ENCODE results near the gene MED9. TPM values are rescaled to one million over a fixed set of nuclear protein-coding genes. Genes with fewer than 3 reads are reported as not detected.

The MED9 gene
- polyA plus RNA-seq, 1 of the 3 experiments (the other 2 are of a cell fraction): 10.1 TPM

DNA sequence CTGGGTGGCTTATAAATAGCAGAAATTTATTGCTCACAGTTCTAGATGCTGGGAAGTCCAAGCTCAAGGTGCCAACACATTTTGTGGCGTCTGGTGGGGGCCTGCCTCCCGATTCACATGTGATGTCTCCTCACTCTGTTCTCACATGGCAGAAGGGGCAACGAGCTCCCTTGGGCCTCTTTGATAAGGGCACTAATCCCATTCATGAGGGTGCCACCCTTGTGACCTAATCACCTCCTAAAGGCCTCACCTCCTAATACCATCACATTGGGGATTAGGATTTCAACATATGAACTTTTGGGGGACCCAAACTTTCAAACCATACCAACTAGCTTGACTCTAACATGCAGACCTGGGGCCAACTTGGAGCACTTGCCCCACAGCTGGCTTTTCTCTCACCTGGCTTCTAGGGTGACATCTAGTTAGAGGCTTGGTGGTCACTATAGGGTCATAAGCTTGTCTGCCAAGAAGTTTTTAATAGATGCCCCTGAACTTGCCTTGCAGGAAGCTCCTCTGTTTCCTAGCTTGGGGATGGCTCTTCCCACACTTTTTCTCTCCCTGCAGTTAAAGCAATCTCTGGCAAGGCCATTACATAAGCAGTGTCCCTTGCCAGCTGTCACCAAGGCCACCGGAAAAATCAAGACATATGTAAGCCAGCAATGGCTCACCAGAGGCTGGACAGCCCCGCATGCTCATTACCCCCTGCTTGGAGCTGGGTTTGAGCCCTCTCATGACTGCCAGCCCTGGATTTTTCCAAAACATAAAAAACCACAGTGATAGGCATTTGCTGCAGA is 8.4 kb upstream of the MED9 start:
- TF ChIP-seq, protein P1, sequence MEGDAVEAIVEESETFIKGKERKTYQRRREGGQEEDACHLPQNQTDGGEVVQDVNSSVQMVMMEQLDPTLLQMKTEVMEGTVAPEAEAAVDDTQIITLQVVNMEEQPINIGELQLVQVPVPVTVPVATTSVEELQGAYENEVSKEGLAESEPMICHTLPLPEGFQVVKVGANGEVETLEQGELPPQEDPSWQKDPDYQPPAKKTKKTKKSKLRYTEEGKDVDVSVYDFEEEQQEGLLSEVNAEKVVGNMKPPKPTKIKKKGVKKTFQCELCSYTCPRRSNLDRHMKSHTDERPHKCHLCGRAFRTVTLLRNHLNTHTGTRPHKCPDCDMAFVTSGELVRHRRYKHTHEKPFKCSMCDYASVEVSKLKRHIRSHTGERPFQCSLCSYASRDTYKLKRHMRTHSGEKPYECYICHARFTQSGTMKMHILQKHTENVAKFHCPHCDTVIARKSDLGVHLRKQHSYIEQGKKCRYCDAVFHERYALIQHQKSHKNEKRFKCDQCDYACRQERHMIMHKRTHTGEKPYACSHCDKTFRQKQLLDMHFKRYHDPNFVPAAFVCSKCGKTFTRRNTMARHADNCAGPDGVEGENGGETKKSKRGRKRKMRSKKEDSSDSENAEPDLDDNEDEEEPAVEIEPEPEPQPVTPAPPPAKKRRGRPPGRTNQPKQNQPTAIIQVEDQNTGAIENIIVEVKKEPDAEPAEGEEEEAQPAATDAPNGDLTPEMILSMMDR (IDR thresholded peaks at IDR 0.05): no peak
- no peak for TF ChIP-seq SMC3 (IDR thresholded peaks at IDR 0.05; ENCODE audit: low read depth, low read length)
- TF ChIP-seq, protein P2, sequence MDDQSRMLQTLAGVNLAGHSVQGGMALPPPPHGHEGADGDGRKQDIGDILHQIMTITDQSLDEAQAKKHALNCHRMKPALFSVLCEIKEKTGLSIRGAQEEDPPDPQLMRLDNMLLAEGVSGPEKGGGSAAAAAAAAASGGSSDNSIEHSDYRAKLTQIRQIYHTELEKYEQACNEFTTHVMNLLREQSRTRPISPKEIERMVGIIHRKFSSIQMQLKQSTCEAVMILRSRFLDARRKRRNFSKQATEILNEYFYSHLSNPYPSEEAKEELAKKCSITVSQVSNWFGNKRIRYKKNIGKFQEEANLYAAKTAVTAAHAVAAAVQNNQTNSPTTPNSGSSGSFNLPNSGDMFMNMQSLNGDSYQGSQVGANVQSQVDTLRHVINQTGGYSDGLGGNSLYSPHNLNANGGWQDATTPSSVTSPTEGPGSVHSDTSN (IDR thresholded peaks at IDR 0.05): no peak
- TF ChIP-seq, protein P3, sequence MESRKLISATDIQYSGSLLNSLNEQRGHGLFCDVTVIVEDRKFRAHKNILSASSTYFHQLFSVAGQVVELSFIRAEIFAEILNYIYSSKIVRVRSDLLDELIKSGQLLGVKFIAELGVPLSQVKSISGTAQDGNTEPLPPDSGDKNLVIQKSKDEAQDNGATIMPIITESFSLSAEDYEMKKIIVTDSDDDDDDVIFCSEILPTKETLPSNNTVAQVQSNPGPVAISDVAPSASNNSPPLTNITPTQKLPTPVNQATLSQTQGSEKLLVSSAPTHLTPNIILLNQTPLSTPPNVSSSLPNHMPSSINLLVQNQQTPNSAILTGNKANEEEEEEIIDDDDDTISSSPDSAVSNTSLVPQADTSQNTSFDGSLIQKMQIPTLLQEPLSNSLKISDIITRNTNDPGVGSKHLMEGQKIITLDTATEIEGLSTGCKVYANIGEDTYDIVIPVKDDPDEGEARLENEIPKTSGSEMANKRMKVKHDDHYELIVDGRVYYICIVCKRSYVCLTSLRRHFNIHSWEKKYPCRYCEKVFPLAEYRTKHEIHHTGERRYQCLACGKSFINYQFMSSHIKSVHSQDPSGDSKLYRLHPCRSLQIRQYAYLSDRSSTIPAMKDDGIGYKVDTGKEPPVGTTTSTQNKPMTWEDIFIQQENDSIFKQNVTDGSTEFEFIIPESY (IDR thresholded peaks at IDR 0.05; ENCODE audit: borderline replicate concordance, low read depth): no peak
- TF ChIP-seq, protein P4, sequence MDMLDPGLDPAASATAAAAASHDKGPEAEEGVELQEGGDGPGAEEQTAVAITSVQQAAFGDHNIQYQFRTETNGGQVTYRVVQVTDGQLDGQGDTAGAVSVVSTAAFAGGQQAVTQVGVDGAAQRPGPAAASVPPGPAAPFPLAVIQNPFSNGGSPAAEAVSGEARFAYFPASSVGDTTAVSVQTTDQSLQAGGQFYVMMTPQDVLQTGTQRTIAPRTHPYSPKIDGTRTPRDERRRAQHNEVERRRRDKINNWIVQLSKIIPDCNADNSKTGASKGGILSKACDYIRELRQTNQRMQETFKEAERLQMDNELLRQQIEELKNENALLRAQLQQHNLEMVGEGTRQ (IDR thresholded peaks at IDR 0.05; ENCODE audit: borderline replicate concordance, low read depth, low read length): no peak
- no peak for TF ChIP-seq MEF2A (IDR thresholded peaks at IDR 0.05; ENCODE audit: borderline replicate concordance, low read depth)
- no peak for TF ChIP-seq GATA2 (CRISPR knock-in tag; IDR thresholded peaks at IDR 0.05)
- no peak for TF ChIP-seq YY1 (IDR thresholded peaks at IDR 0.05; ENCODE audit: low read depth)
- TF ChIP-seq, protein P5, sequence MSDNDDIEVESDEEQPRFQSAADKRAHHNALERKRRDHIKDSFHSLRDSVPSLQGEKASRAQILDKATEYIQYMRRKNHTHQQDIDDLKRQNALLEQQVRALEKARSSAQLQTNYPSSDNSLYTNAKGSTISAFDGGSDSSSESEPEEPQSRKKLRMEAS (IDR thresholded peaks at IDR 0.05; ENCODE audit: low read depth): no peak
- TF ChIP-seq NRF1 (IDR thresholded peaks at IDR 0.05; ENCODE audit: low read depth, low read length): no peak
- TF ChIP-seq JUND (IDR thresholded peaks at IDR 0.05): no peak
- no peak for TF ChIP-seq FOXJ3 (CRISPR knock-in tag; IDR thresholded peaks at IDR 0.05)
- peaks cover 23% of the 10 kb centered on the region for H3K27me3 ChIP-seq (ENCODE audit: insufficient read depth)
- H3K79me2 ChIP-seq (ENCODE audit: insufficient read depth): no peaks in the 10 kb centered on the region
- no peaks in the 10 kb centered on the region for H3K4me1 ChIP-seq (ENCODE audit: control insufficient read depth in 1 of 2, insufficient read depth in 2 of 2, low read depth in 1 of 2, low read length in 1 of 2)
- H4K20me1 ChIP-seq (ENCODE audit: insufficient read depth): no peaks in the 10 kb centered on the region
- DNase-seq: no peak
- no peak overlapping the region for H3K4me3 ChIP-seq (ENCODE audit: low read depth in 2 of 2, low read length in 1 of 2)
- ChIA-PET CTCF (interaction anchor here (0.8 to 1.4 kb wide), 2 partner anchors 113 to 174 kb away, joined by 3 to 4 read pairs; no protein-coding TSS in a partner anchor), POLR2A (no interaction called here)
- H3K27ac ChIP-seq (ENCODE audit: low read depth in 2 of 2, low read length in 1 of 2): no peak overlapping the region
- WGBS (ENCODE audit: low lambda C conversion rate): 53% methylated on average over 4 of the region's 5 CpGs
- no peaks in the 10 kb centered on the region for H3K9me2 ChIP-seq
- H3F3A ChIP-seq (replicated peaks; ENCODE audit: insufficient read depth): no peaks in the 10 kb centered on the region
- no peak overlapping the region for H3K9ac ChIP-seq
- no peak overlapping the region for H3K4me2 ChIP-seq
- no peaks in the 10 kb centered on the region for H3K36me3 ChIP-seq (replicated peaks in 1 of 2; ENCODE audit: control insufficient read depth in 1 of 2, insufficient read depth in 2 of 2, low read length in 1 of 2)
- H3K9me3 ChIP-seq: no peaks in the 10 kb centered on the region
- no peak overlapping the region for H2AFZ ChIP-seq (ENCODE audit: low read depth)
